Measurements from ENCODE around the gene NTM.

Gene NTM

DNA sequence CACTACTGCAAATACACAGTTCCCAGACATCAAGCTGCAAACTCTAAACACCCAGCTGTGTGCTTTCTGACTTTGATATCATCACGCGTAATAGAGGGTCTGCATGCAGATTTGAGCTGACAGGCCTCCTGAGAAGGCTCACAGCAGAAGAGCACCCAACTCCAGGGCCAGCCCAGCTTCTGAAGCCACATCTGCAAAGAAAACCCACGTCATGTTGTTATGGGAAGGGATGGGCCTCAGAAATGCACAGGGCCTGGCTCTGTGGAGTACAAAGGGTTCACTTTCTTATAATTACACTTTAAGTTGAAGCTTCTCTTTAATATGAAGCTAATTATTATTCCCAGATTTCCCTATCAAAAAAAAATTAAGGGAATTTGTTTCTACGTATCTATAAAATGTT, 927.9 kb downstream of the NTM start:
- Histone ChIP-seq H3K36me3 (ENCODE audit: insufficient read depth, low read length) (no peaks in the 10 kb centered on the region), H3K4me1 (ENCODE audit: control insufficient read depth, insufficient read depth, low read length) (no peaks in the 10 kb centered on the region), H3K27me3 (ENCODE audit: control insufficient read depth, insufficient read depth, low read length) (no peaks in the 10 kb centered on the region), H3K4me2 (ENCODE audit: low read length) (no peak overlapping the region), H3K4me3 (ENCODE audit: low read length) (no peak overlapping the region), H3K9me3 (replicated peaks; ENCODE audit: low read length) (no peaks in the 10 kb centered on the region), H3K9ac (ENCODE audit: low read depth, low read length) (no peak overlapping the region)

DNA sequence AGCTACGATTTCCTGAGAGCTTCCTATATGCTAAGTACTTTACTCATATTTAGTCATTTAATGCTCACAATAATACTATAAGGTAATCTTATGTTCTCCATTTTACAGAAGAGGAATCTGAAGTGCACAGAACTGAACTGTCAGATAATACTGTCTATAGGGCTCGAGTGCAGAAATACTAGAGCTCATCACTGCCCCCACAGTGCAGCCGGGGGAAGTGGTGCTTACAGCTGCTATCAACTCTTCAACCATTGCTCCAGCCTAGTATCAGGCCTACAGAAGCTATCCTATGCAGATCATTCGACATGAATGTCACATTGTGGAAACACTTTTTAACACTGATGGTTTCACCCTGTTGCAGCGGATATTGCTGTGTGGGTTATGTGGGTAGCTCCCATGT, 929.9 kb downstream of the NTM start:
- H3K27me3 ChIP-seq (ENCODE audit: control insufficient read depth, insufficient read depth, low read length) = no peaks in the 10 kb centered on the region
- H3K9ac ChIP-seq (ENCODE audit: low read depth, low read length) = no peak overlapping the region
- H3K4me1 ChIP-seq (ENCODE audit: control insufficient read depth, insufficient read depth, low read length) = no peaks in the 10 kb centered on the region
- H3K9me3 ChIP-seq (replicated peaks; ENCODE audit: low read length) = no peaks in the 10 kb centered on the region
- no peak overlapping the region for H3K4me3 ChIP-seq (ENCODE audit: low read length)
- H3K4me2 ChIP-seq (ENCODE audit: low read length) = no peak overlapping the region
- H3K36me3 ChIP-seq (ENCODE audit: insufficient read depth, low read length) = no peaks in the 10 kb centered on the region

DNA sequence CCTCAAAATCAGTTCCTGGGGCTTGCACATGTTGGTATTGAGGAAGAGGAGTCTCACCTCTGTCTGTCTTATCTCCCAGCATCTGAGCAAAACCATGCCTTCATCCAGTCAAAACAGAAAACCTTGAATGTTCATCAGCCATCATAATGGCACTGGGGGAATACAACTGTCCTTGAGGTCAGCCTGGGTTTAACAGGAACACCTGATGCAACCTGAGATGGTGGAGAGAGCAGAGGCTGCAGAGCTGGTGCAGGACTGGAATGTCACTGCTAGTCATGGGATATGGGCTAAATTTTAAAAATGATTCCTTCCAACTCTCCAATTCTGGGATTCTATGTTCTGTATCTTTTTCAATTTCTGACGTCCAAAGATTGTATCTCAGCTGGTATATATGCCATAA, 931.0 kb downstream of the NTM start:
- Histone ChIP-seq H3K9me3 (replicated peaks; ENCODE audit: low read length) (no peaks in the 10 kb centered on the region), H3K36me3 (ENCODE audit: insufficient read depth, low read length) (no peaks in the 10 kb centered on the region), H3K4me2 (ENCODE audit: low read length) (no peak overlapping the region), H3K27me3 (ENCODE audit: control insufficient read depth, insufficient read depth, low read length) (no peaks in the 10 kb centered on the region), H3K9ac (ENCODE audit: low read depth, low read length) (no peak overlapping the region), H3K4me3 (ENCODE audit: low read length) (no peak overlapping the region), H3K4me1 (ENCODE audit: control insufficient read depth, insufficient read depth, low read length) (no peaks in the 10 kb centered on the region)

- H3K4me1 ChIP-seq (ENCODE audit: control insufficient read depth, insufficient read depth, low read length) = no peaks in the 10 kb centered on the region
- H3K27me3 ChIP-seq (ENCODE audit: control insufficient read depth, insufficient read depth, low read length) = no peaks in the 10 kb centered on the region
- no peak overlapping the region for H3K9ac ChIP-seq (ENCODE audit: low read depth, low read length)
- H3K9me3 ChIP-seq (replicated peaks; ENCODE audit: low read length) = no peaks in the 10 kb centered on the region
- no peak overlapping the region for H3K4me2 ChIP-seq (ENCODE audit: low read length)
- H3K36me3 ChIP-seq (ENCODE audit: insufficient read depth, low read length) = no peaks in the 10 kb centered on the region
- no peak overlapping the region for H3K4me3 ChIP-seq (ENCODE audit: low read length)
Observed at GRCh38 chr11:132301900-132302299, 931.5 kb downstream of the NTM start.

DNA sequence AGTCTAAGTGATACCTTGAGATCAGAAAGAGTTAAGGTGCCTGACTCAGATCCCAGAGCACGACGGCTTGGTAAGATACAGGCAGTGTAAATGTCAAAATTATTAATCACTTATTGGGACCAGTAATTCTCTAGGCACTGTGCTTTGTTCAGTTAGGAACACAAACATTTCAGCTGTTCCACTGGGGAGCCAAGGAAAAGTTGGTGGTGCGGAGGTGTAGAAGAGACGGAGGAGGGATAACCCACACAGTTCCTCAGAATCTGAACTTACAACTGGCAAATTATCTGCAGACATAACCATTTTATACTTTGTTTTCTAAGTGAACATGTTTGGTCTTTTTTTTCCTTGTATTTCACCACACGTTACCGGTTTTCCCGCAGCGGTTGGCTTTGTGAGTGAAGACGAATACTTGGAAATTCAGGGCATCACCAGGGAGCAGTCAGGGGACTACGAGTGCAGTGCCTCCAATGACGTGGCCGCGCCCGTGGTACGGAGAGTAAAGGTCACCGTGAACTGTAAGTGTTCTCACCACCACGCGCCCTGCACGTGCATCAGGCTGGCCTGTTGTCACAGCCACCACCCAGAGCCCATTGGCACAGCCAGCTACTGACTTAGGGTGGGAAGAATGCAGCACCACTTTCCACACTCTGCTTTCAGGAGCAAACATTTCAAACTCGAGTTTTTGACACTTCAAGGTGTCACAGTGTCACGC, 937.0 kb downstream of the NTM start:
- Histone ChIP-seq H3K4me3 (ENCODE audit: low read length) (no peak overlapping the region), H3K27me3 (ENCODE audit: control insufficient read depth, insufficient read depth, low read length) (no peaks in the 10 kb centered on the region), H3K36me3 (ENCODE audit: insufficient read depth, low read length) (no peaks in the 10 kb centered on the region), H3K4me2 (ENCODE audit: low read length) (no peak overlapping the region), H3K9ac (ENCODE audit: low read depth, low read length) (no peak overlapping the region), H3K4me1 (ENCODE audit: control insufficient read depth, insufficient read depth, low read length) (peaks cover 2% of the 10 kb centered on the region), H3K9me3 (replicated peaks; ENCODE audit: low read length) (no peaks in the 10 kb centered on the region)

DNA sequence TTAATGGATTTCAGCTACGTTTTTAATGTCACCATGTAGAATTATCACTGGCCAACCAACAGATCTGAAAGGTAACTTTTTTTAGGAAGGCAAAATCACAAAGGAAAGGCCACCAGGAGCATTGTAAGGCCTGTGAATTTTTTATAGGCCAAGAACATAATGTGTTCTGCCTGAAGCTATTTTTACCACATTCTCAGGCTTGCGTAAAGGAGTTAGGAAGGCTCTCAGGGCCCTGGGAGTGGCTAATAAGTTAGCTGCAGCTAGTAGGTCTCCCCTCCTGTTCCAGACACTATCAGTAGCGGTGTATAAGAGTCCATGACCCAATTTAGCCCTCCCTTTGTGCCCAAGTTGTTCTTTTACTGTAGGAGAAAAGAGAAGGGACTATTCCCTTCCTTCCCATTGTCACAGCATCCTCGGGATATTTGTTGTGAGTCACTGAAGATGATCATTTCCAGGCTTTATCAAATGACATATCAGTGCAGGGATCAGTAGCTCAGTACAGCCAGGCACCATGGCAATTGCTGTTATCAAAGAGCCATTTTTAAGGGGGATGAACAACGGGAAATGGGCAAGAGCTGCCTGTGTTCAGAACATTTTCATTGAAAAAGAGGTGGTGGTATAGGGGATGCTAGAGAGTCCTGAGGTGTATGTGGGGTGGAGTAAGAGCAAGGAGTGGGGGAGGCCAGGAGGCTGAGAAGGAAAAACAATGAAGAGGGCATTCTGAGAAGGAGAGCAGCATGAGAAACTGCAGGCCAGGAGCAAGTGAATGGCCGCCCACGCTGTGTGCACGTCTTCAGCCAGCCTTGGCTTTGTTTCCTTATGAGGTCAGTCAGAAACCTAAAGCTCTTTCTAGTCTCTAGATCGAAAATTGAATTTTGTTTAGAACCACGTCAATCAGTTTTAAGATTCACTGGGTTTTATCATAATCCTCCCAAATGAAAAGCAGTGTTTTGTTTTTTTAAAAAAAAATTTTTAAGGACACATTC, 940.3 kb downstream of the NTM start:
- no peak overlapping the region for H3K4me3 ChIP-seq (ENCODE audit: low read length)

DNA sequence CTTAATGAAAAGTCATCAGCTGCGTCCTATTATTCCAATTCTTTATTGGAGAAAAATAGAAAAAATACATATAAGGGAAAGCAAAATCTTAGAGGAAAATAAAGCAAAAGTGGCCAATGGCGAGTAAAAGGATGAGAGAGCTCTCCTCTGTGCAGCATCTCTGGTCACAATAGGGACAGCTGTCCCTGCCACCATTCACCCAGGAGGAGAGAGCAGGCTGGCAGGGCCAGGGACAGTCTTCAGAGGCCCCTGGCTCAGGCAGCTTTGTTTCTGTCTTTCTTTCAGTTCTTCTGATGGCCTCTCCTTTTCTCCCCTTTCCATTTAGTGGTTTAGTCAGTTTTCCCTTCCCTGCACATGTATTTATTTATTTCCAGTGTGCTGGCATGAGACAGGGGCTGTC, 941.3 kb downstream of the NTM start:
- H3K4me3 ChIP-seq (ENCODE audit: low read length) = no peak overlapping the region
- H3K27me3 ChIP-seq (ENCODE audit: control insufficient read depth, insufficient read depth, low read length) = no peaks in the 10 kb centered on the region
- no peaks in the 10 kb centered on the region for H3K9me3 ChIP-seq (replicated peaks; ENCODE audit: low read length)
- H3K4me2 ChIP-seq (ENCODE audit: low read length) = no peak overlapping the region
- H3K4me1 ChIP-seq (ENCODE audit: control insufficient read depth, insufficient read depth, low read length) = peaks cover 3% of the 10 kb centered on the region
- H3K9ac ChIP-seq (ENCODE audit: low read depth, low read length) = no peak overlapping the region
- H3K36me3 ChIP-seq (ENCODE audit: insufficient read depth, low read length) = no peaks in the 10 kb centered on the region

More for the DNA sequence above, 940.3 kb downstream of the NTM start:
- peaks cover 3% of the 10 kb centered on the region for H3K4me1 ChIP-seq (ENCODE audit: control insufficient read depth, insufficient read depth, low read length)
- H3K27me3 ChIP-seq (ENCODE audit: control insufficient read depth, insufficient read depth, low read length) = no peaks in the 10 kb centered on the region
- H3K9ac ChIP-seq (ENCODE audit: low read depth, low read length) = no peak overlapping the region
- H3K36me3 ChIP-seq (ENCODE audit: insufficient read depth, low read length) = no peaks in the 10 kb centered on the region
- H3K4me2 ChIP-seq (ENCODE audit: low read length) = no peak overlapping the region
- no peaks in the 10 kb centered on the region for H3K9me3 ChIP-seq (replicated peaks; ENCODE audit: low read length)

DNA sequence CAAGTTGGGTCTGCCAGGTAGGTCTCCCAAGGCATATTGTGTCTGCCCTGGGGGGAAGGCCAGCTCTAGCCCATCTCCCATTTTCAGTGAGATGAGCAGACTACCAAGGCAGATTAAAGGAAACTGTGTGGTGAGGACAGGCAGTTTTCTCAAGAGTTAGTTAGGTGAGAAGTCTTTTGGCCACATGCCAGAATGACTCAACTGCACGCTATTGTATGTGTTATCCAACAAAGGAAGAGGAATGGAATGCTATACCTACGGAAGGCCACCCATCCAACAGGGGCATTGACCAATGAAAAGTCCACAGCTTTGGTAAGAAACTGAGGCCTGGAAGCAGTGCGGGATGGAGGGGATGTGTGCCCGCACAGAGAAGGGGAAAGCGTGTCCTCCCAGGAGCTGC, 941.7 kb downstream of the NTM start:
- H3K4me3 ChIP-seq (ENCODE audit: low read length) = no peak overlapping the region
- H3K27me3 ChIP-seq (ENCODE audit: control insufficient read depth, insufficient read depth, low read length) = no peaks in the 10 kb centered on the region

GRCh38 chr11:132312701-132313111, 942.3 kb downstream of the NTM start:
- Histone ChIP-seq H3K4me3 (ENCODE audit: low read length) (no peak overlapping the region), H3K36me3 (ENCODE audit: insufficient read depth, low read length) (no peaks in the 10 kb centered on the region), H3K4me1 (ENCODE audit: control insufficient read depth, insufficient read depth, low read length) (peaks cover 3% of the 10 kb centered on the region), H3K4me2 (ENCODE audit: low read length) (no peak overlapping the region), H3K9ac (ENCODE audit: low read depth, low read length) (no peak overlapping the region), H3K9me3 (replicated peaks; ENCODE audit: low read length) (no peaks in the 10 kb centered on the region), H3K27me3 (ENCODE audit: control insufficient read depth, insufficient read depth, low read length) (no peaks in the 10 kb centered on the region)

More for the DNA sequence above, 941.7 kb downstream of the NTM start:
- no peaks in the 10 kb centered on the region for H3K36me3 ChIP-seq (ENCODE audit: insufficient read depth, low read length)
- no peak overlapping the region for H3K9ac ChIP-seq (ENCODE audit: low read depth, low read length)
- peaks cover 3% of the 10 kb centered on the region for H3K4me1 ChIP-seq (ENCODE audit: control insufficient read depth, insufficient read depth, low read length)
- H3K9me3 ChIP-seq (replicated peaks; ENCODE audit: low read length) = no peaks in the 10 kb centered on the region
- no peak overlapping the region for H3K4me2 ChIP-seq (ENCODE audit: low read length)

DNA sequence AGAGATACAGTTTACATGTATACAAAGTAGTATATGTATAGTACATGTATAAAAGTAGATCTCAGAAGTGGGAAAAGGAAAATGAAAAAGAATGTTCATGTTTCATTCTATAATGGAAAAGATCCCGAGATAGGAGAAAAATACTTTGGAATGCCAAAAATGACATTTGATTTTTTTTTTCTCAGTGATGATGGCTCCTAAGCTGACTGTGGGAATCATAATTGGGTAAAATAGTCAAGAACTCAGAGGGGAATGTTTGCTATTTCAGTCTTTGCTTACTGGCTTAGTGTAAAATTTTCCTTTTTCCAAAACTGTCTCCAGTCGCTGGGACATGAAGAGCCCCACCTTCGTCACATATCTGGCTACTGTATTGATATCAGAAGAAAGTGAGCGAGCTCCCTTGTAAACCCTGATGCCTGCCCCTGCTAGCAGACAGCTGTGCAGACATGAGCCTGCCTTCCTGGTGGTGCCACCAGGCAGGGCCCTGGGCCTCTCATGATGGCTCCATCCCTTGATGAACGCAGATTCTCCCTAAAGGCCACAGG, 944.6 kb downstream of the NTM start:
- Histone ChIP-seq H3K9me3 (replicated peaks; ENCODE audit: low read length) (no peaks in the 10 kb centered on the region), H3K4me1 (ENCODE audit: control insufficient read depth, insufficient read depth, low read length) (peaks cover 6% of the 10 kb centered on the region), H3K27me3 (ENCODE audit: control insufficient read depth, insufficient read depth, low read length) (no peaks in the 10 kb centered on the region), H3K4me2 (ENCODE audit: low read length) (no peak overlapping the region), H3K9ac (ENCODE audit: low read depth, low read length) (no peak overlapping the region), H3K36me3 (ENCODE audit: insufficient read depth, low read length) (no peaks in the 10 kb centered on the region), H3K4me3 (ENCODE audit: low read length) (no peak overlapping the region)

- Histone ChIP-seq H3K4me1 (ENCODE audit: control insufficient read depth, insufficient read depth, low read length) (peaks cover 6% of the 10 kb centered on the region), H3K4me2 (ENCODE audit: low read length) (no peak overlapping the region), H3K4me3 (ENCODE audit: low read length) (no peak overlapping the region), H3K27me3 (ENCODE audit: control insufficient read depth, insufficient read depth, low read length) (no peaks in the 10 kb centered on the region), H3K9ac (ENCODE audit: low read depth, low read length) (no peak overlapping the region), H3K9me3 (replicated peaks; ENCODE audit: low read length) (no peaks in the 10 kb centered on the region), H3K36me3 (ENCODE audit: insufficient read depth, low read length) (no peaks in the 10 kb centered on the region)
Observed at GRCh38 chr11:132315696-132316095, 945.3 kb downstream of the NTM start.
